GM10266 (cell line): Measurements from ENCODE around the gene DOK6.
"Not testable (repeated sequence)": the region's sequence is repeated elsewhere in the genome, so short reads cannot be mapped to it uniquely, and the experiment has no call there.

Experiments
- DNase-seq: peaks from one replicate; pipeline ENCODE4 v3.0.0; 2012; ENCODE audit errors: extremely low spot score
- CTCF ChIP-seq: IDR thresholded peaks from 2 replicates; pipeline ENCODE4 v1.5.1; 2012; ENCODE audit warnings: mild to moderate bottlenecking, low read depth; ENCODE audit not compliant: control insufficient read depth, insufficient read depth; ENCODE audit errors: missing control alignments

Gene DOK6

GRCh38 chr18:69858897-69859296 is 458.2 kb downstream of the DOK6 start:
- no peak for TF ChIP-seq CTCF

GRCh38 chr18:69864802-69865201 is 464.1 kb downstream of the DOK6 start:
- not testable (repeated sequence) for DNase-seq

More at GRCh38 chr18:69858897-69859296, 458.2 kb downstream of the DOK6 start:
- no peak for DNase-seq

- no peak for TF ChIP-seq CTCF
- DNase-seq, result no peak
Observed at GRCh38 chr18:69865776-69866175, 465.1 kb downstream of the DOK6 start.

GRCh38 chr18:69866212-69866611 is 465.5 kb downstream of the DOK6 start:
- TF ChIP-seq CTCF, result no peak
- no peak for DNase-seq

GRCh38 chr18:69870736-69871135 is 470.0 kb downstream of the DOK6 start:
- no peak for TF ChIP-seq CTCF
- no peak for DNase-seq

GRCh38 chr18:69871363-69871762 is 470.7 kb downstream of the DOK6 start:
- no peak for DNase-seq
- TF ChIP-seq CTCF, result no peak

- no peak for DNase-seq
- no peak for TF ChIP-seq CTCF
Observed at GRCh38 chr18:69872661-69873060, 472.0 kb downstream of the DOK6 start.

- no peak for DNase-seq
- no peak for TF ChIP-seq CTCF
Observed at GRCh38 chr18:69874058-69874457, 473.4 kb downstream of the DOK6 start.
